ENCODE measurements around the gene SRSF4. TPM values are rescaled to one million over a fixed set of nuclear protein-coding genes. Genes with fewer than 3 reads are reported as not detected.

The SRSF4 gene
- total and polyA plus RNA-seq, 2 of the 8 experiments (the other 6 are each of a cell fraction or from before 2014, with no cell fraction given) = 34.9 to 86.5 TPM

DNA sequence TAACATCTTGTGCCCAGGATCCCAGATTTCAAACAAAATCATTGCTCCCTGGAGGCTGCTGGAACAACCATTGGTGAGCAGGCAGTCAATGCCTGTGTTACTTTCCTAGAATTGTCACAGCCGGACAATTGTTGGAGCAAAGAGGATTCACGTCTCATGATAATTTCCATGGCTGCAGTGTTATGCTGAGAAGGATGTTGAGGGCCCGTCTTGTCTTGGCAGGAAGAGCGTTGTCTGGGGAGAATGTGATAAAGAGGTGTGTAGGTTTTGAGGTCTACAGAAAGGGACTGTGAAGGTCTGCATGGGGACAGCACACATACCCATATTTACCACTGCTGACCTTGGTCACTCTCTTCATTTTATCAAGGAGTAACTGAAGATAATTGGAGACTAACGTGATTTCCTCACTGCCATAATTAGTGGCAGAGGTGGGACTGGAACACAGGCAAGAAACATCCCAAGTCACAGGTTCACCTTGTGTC is 42.7 kb upstream of the SRSF4 start (continued):
- no peak for TF ChIP-seq CREB1 (IDR thresholded peaks at IDR 0.05)
- TF ChIP-seq CBX5 (IDR thresholded peaks at IDR 0.05; ENCODE audit: low read depth, low read length) = no peak

Measured in H1 (cell line).